Esophagus squamous epithelium (tissue), 5 donors: Measurements from ENCODE around the gene NPAS1. TPM values are rescaled to one million over a fixed set of nuclear protein-coding genes. Genes with fewer than 3 reads are reported as not detected.
A peak's percentile ranks its signal among the peaks of the same experiment; 100 is the strongest.

Experiments used
- DNase-seq: peaks from one replicate; lab custom pipeline; 2025; lab: John Stamatoyannopoulos, UW
- H3K27ac ChIP-seq, 4 donors: fragments of 200-600 bp; sonication (generic); one replicate each; pipeline ENCODE4 v1.5.1; 2016 to 2019; ENCODE audit warnings: mild to moderate bottlenecking in 1 of 4
- H3K27me3 ChIP-seq, 4 donors: fragments of 200-600 bp; sonication (generic); 1 replicate in 3 of 4; 2 replicates in 1 of 4; pipeline versions ENCODE4 v1.5.1 to v1.6.0; 2017 to 2021; ENCODE audit warnings: antibody characterized with exemption in 1 of 4
- H3K36me3 ChIP-seq, 3 donors: fragments of 200-600 bp; sonication (generic); one replicate each; pipeline ENCODE4 v1.5.1; 2016 to 2019
- H3K4me1 ChIP-seq, 3 donors: fragments of 200-600 bp; sonication (generic); one replicate each; pipeline ENCODE4 v1.5.1; 2017 to 2019
- H3K4me3 ChIP-seq, 4 donors: fragments of 200-600 bp; sonication (generic); 1 replicate in 3 of 4; 2 replicates in 1 of 4; pipeline ENCODE4 v1.5.1; 2016 to 2019; ENCODE audit warnings: mild to moderate bottlenecking in 2 of 4, moderate library complexity in 1 of 4
- H3K9me3 ChIP-seq, 3 donors: fragments of 200-600 bp; sonication (generic); one replicate each; pipeline ENCODE4 v1.5.1; 2016 to 2019
- POLR2A ChIP-seq, 4 donors: fragments of 450-650 bp; IDR thresholded peaks; one replicate each; pipeline ENCODE4 v1.6.1; 2017; ENCODE audit warnings: antibody characterized with exemption in 4 of 4, mild to moderate bottlenecking in 4 of 4, moderate library complexity in 3 of 4
- WGBS, 2 donors: methylation state at CpG; one replicate each; pipeline ENCODE4 v1.1.5; 2018; 5-methylcytosine and 5-hydroxymethylcytosine counted together
- intact Hi-C: fragments of 100-400 bp; cut with DNase I; formaldehyde crosslinking; loops from one replicate; pipeline ENCODE4 v1.15.0; 2022
- total RNA-seq, 4 donors: library from RNA; depleted of rRNA; stranded (reverse); fragments of >200 nt; gene quantifications; one replicate each; pipeline ENCODE4 v1.1.0, GENCODE V29; 2016
- TF ChIP-seq, protein P1 (sequence below), 6 experiments: fragments of 450-650 bp in 4 of 6; fragments of 200-600 bp in 2 of 6; sonication (generic) in 2 of 6; IDR thresholded peaks; one replicate each; pipeline ENCODE4 v1.5.1; 2016 to 2019; ENCODE audit warnings: antibody characterized with exemption in 6 of 6, mild to moderate bottlenecking in 4 of 6, moderate library complexity in 4 of 6
- donor health status: DM: yes; HTN: yes; CAD: no.

NPAS1 gene
- total RNA-seq, 4 donors from 2014 or later, result 0.18 to 4.3 (median 1.1) TPM; not detected in 1

DNA sequence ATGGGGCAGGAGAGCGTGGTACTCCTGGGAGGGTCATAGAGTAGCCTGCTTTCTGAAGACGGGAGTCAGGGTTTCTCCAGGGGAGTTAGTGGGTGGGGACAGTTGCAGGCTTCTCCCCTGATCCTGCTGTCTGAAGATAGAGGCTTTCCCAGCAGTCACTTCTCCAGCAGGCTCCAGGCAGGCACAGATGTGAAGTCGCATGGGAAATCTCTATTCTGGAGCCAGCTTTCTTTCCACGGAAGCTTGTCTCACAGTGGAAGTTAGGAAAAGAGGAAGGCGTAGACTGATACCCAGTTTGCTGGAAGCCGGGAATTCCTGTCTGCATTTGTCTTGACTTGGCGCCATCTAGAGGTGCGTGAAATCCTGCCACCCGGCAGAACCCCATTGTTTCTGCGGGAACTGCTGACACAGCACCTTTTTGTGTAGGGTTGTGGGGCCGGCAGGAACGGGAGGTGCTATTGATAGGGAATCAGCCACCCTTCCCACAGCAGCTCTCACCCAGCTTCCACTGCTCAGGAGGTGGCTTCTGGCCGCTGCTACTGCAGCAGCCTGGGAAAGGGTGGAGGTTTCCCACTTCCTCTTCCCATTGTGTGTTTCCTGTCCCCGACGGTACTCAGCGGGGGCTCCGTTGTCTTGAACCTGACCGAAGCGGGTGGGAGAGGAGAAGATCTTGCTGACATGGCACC is 28.5 kb upstream of the NPAS1 start:
- Histone ChIP-seq H3K9me3 (no peaks in the 10 kb centered on the region), H3K4me3 (no peak overlapping the region), H3K27ac (peak overlapping the region; percentile 7 to 70 (median 55)), H3K27me3 (no peaks in the 10 kb centered on the region), H3K36me3 (peaks cover 16 to 83% (median 29%) of the 10 kb centered on the region in 3 donors), H3K4me1 (peaks cover 4 to 48% (median 15%) of the 10 kb centered on the region in 3 donors)
- intact Hi-C loops, result loop anchor here (10.0 kb wide), 1 partner anchor 236 kb away; no protein-coding TSS in a partner anchor
- WGBS, 2 donors, result 6 to 8% methylated on average over 9 to 10 of the region's 19 CpGs
- DNase-seq, result no peak
- TF ChIP-seq, protein P1, sequence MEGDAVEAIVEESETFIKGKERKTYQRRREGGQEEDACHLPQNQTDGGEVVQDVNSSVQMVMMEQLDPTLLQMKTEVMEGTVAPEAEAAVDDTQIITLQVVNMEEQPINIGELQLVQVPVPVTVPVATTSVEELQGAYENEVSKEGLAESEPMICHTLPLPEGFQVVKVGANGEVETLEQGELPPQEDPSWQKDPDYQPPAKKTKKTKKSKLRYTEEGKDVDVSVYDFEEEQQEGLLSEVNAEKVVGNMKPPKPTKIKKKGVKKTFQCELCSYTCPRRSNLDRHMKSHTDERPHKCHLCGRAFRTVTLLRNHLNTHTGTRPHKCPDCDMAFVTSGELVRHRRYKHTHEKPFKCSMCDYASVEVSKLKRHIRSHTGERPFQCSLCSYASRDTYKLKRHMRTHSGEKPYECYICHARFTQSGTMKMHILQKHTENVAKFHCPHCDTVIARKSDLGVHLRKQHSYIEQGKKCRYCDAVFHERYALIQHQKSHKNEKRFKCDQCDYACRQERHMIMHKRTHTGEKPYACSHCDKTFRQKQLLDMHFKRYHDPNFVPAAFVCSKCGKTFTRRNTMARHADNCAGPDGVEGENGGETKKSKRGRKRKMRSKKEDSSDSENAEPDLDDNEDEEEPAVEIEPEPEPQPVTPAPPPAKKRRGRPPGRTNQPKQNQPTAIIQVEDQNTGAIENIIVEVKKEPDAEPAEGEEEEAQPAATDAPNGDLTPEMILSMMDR (IDR thresholded peaks at IDR 0.05), result peak; percentile 77 to 92 (median 82)
- no peak for TF ChIP-seq POLR2A (IDR thresholded peaks at IDR 0.05)

DNA sequence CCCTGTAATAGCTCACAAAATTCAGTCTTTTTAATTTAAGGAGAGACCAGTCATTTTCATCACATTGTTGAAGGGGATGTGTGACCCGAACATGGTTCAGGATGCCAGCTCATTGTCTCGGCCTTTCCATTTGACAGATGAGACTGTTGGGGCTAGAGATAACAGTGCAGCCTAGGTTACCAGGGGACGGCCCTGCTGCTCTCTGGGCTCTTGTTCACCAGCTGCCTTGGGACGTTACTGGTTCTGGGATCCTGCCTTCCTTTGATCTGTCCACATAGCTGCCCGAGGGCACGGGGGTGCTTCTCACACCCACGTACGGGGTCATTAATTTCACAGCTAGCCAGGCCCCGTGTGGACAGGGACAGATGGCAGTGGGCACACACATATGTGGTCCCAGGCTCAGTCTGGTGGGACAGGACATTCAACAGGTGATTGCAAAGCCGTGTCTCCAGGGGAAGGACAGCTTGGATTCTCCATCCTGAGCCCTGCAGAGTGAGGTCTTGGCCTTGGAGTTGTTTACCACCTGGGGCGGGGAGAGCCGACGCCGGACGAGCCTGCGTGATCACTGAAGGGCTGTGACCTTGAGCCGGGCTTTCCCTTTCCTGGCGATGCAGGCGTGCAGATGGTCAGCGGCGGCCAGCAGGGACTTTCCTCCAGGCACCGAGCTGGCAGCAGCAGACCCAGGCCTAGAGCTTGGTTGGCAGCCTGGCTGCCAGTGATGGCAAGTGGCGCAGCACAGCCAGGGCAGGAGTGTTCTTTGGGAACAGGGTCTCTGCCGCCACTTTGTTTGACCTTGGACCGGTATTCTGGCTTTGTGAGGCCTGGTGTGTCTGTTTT is 26.7 kb upstream of the NPAS1 start:
- no peak for DNase-seq
- Histone ChIP-seq H3K4me3 (no peak overlapping the region), H3K4me1 (peaks cover 4 to 48% (median 15%) of the 10 kb centered on the region in 3 donors), H3K27me3 (no peaks in the 10 kb centered on the region), H3K36me3 (peaks cover 16 to 97% (median 28%) of the 10 kb centered on the region in 3 donors), H3K9me3 (no peaks in the 10 kb centered on the region), H3K27ac (peak overlapping the region in 2 of 4 donors; percentile 51 to 54)
- 71 to 85% methylated on average over 4 to 14 of the region's 25 CpGs for WGBS, 2 donors
- TF ChIP-seq, protein P1 (IDR thresholded peaks at IDR 0.05), result no peak
- no peak for TF ChIP-seq POLR2A (IDR thresholded peaks at IDR 0.05)
- intact Hi-C loops, result loop anchor here (10.0 kb wide), 1 partner anchor 238 kb away; no protein-coding TSS in a partner anchor

DNA sequence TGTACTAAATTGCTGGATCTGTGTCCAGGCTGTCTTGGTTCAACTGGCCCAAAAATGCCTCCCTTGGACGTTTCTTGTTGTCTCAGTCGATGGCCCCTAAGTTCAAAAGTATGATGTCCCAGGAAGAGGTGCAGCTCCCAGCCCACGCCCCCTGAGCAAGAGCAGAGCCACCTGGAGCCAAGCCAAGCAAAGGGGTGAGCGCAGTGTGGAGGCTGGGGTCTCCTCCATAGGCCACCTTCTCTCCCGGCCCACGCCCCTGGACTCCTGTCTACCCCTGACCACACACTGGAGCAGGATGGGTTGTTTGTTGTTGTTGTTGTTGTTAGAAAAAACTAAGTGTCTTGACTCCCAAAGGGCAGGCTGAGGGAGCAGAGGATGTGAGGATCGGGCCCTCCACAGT is 26.0 kb upstream of the NPAS1 start:
- 71 to 84% methylated on average over 1 to 4 of the region's 7 CpGs for WGBS, 2 donors
- intact Hi-C loops, result loop anchor here (10.0 kb wide), 1 partner anchor 239 kb away; no protein-coding TSS in a partner anchor
- TF ChIP-seq, protein P1 (IDR thresholded peaks at IDR 0.05), result no peak
- TF ChIP-seq POLR2A (IDR thresholded peaks at IDR 0.05), result no peak
- Histone ChIP-seq H3K4me3 (no peak overlapping the region), H3K9me3 (no peaks in the 10 kb centered on the region), H3K36me3 (peaks cover 17 to 97% (median 21%) of the 10 kb centered on the region in 3 donors), H3K4me1 (peaks cover 4 to 48% (median 15%) of the 10 kb centered on the region in 3 donors), H3K27me3 (no peaks in the 10 kb centered on the region), H3K27ac (peak overlapping the region in 1 of 4 donors; percentile 51)
- DNase-seq, result no peak

DNA sequence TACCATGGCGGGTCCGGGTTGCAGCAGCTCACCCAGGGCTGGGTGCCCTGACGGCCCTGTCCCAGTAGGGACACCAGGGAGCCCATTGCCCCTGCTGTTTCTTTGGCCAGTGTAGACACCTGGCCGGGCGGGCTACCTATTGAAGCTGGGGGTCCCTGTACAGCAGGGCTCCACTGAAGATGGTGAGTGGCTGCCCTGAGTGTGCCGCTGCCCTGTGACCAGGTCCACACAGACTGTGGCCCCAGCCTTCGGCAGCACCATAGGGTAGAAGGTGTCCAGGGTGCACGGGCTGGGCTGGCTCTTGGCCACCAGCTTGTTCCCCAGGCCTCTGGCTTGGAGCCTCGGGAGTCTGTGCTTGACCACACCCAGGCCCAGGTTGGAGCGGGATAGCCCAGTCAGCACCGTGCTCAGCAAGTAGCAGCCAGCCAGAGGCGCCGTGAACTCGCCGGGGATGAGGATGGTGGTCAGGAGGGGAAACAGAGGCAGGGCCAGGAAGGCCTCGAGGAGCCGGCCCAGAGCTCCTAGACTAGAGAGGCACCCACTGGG is 25.4 kb upstream of the NPAS1 start:
- no peak overlapping the region for H3K27ac ChIP-seq
- peaks cover 16 to 97% (median 20%) of the 10 kb centered on the region in 3 donors for H3K36me3 ChIP-seq
- no peak for DNase-seq
- no peaks in the 10 kb centered on the region for H3K9me3 ChIP-seq
- H3K4me3 ChIP-seq, result no peak overlapping the region
- no peaks in the 10 kb centered on the region for H3K27me3 ChIP-seq
- H3K4me1 ChIP-seq, result peaks cover 4 to 48% (median 15%) of the 10 kb centered on the region in 3 donors
- WGBS, 2 donors, result 79 to 93% methylated on average over 3 to 5 of the region's 17 CpGs
- TF ChIP-seq POLR2A (IDR thresholded peaks at IDR 0.05), result no peak
- TF ChIP-seq, protein P1 (IDR thresholded peaks at IDR 0.05), result no peak
- intact Hi-C loops, result loop anchor here (10.0 kb wide), 1 partner anchor 239 kb away; no protein-coding TSS in a partner anchor
